ENCODE results near the gene ABTB2. TPM values are rescaled to one million over a fixed set of nuclear protein-coding genes. Genes with fewer than 3 reads are reported as not detected.

ABTB2 gene
- total RNA-seq, 1 experiment from 2014 or later = 5.5 TPM

DNA sequence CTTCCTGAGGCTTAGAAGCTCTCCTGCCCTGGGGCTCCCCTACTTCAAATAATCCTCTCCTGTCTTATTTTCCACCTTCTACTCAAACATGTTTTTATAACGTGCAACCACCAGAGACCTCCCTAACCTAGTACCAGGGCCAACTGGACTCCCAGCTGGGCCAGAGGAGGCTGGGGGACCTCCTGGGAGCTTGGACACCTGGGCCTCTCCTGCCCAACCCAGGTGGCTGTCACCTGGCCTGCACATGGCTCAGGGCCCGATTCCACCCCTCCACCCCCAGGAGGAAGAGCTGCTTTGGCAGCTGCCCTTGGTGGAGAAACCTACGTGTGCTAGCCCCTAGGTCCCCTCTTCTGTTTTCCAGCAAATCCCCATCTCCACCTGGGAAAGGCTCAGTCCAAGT, 105.2 kb downstream of the ABTB2 start:
- H2BK120ac ChIP-seq (ENCODE audit: low read depth, low read length, poor library complexity, severe bottlenecking) = no peak overlapping the region

More for the DNA sequence above, 105.2 kb downstream of the ABTB2 start:
- H3K4me1 Mint-ChIP-seq = peaks cover 11 to 20% of the 10 kb centered on the region in 2 experiments
- Histone ChIP-seq H2BK5ac (ENCODE audit: insufficient read length, low read length) (no peak overlapping the region), H4K5ac (ENCODE audit: insufficient read length, low read depth, low read length) (no peak overlapping the region), H3K23ac (ENCODE audit: insufficient read length, low read depth, low read length) (no peak overlapping the region), H2AK5ac (ENCODE audit: insufficient read length, low read length) (no peak overlapping the region), H3K18ac (ENCODE audit: insufficient read length, low read depth, low read length) (no peak overlapping the region), H3K23me2 (ENCODE audit: insufficient read length, low read depth, low read length, poor library complexity, severe bottlenecking) (no peaks in the 10 kb centered on the region), H3K27me3 (ENCODE audit: insufficient read depth, low read length) (no peaks in the 10 kb centered on the region), H2BK12ac (ENCODE audit: insufficient read length, low read depth, low read length) (no peak overlapping the region), H3K9me3 (ENCODE audit: control insufficient read depth, low read depth, low read length) (no peaks in the 10 kb centered on the region), H2BK15ac (ENCODE audit: low read depth, low read length) (no peak overlapping the region), H4K8ac (replicated peaks; ENCODE audit: insufficient read length, low read depth, low read length) (no peak overlapping the region), H3K4me2 (ENCODE audit: insufficient read depth, insufficient read length, low read length) (no peak overlapping the region), H3K4ac (ENCODE audit: low read depth, low read length) (no peak overlapping the region), H3T11ph (ENCODE audit: low read length) (no peak overlapping the region), H4K91ac (ENCODE audit: insufficient read length, low read depth, low read length) (no peak overlapping the region), H3K27ac (ENCODE audit: insufficient read length, low read depth, low read length) (no peak overlapping the region), H3K79me2 (ENCODE audit: insufficient read depth, low read length) (no peaks in the 10 kb centered on the region), H3K14ac (ENCODE audit: insufficient read depth, low read length) (no peak overlapping the region), H3K56ac (ENCODE audit: insufficient read length, low read depth, low read length) (no peak overlapping the region), H2AFZ (ENCODE audit: low read length) (no peak overlapping the region), H3K79me1 (ENCODE audit: insufficient read depth, low read depth, low read length, poor library complexity, severe bottlenecking) (no peaks in the 10 kb centered on the region), H2BK20ac (ENCODE audit: low read depth, low read length, poor library complexity, severe bottlenecking) (no peak overlapping the region), H3K4me1 (ENCODE audit: insufficient read depth, low read length) (no peaks in the 10 kb centered on the region), H3K9ac (ENCODE audit: extremely low read depth, insufficient read length, low read length) (no peak overlapping the region), H4K20me1 (ENCODE audit: control insufficient read depth, insufficient read depth, insufficient read length) (no peaks in the 10 kb centered on the region)
- no peak for DNase-seq
- H3K9me3 Mint-ChIP-seq = no peaks in the 10 kb centered on the region
- H3K27ac Mint-ChIP-seq = peak overlapping the region in 1 of 3 experiments; percentile 91; a peak in 2 of 7 replicates
- TF ChIP-seq, protein P1, sequence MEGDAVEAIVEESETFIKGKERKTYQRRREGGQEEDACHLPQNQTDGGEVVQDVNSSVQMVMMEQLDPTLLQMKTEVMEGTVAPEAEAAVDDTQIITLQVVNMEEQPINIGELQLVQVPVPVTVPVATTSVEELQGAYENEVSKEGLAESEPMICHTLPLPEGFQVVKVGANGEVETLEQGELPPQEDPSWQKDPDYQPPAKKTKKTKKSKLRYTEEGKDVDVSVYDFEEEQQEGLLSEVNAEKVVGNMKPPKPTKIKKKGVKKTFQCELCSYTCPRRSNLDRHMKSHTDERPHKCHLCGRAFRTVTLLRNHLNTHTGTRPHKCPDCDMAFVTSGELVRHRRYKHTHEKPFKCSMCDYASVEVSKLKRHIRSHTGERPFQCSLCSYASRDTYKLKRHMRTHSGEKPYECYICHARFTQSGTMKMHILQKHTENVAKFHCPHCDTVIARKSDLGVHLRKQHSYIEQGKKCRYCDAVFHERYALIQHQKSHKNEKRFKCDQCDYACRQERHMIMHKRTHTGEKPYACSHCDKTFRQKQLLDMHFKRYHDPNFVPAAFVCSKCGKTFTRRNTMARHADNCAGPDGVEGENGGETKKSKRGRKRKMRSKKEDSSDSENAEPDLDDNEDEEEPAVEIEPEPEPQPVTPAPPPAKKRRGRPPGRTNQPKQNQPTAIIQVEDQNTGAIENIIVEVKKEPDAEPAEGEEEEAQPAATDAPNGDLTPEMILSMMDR (conservative IDR thresholded peaks at IDR 0.05) = no peak
- no peaks in the 10 kb centered on the region; the same call in 1 of the 2 replicates for H3K27me3 Mint-ChIP-seq (ENCODE audit: low read depth)
- WGBS (ENCODE audit: extremely low coverage, insufficient read length, low lambda C conversion rate) = no CpG with 5 or more reads among the region's 3 CpGs
- no peaks in the 10 kb centered on the region for H3K36me3 Mint-ChIP-seq (ENCODE audit: insufficient read depth in 1 of 3, low read depth in 3 of 3)
- H3K4me3 Mint-ChIP-seq = no peak overlapping the region
